Stimulated activated CD8-positive, alpha-beta memory T cell treated with anti-CD3 and anti-CD28 coated beads, Interleukin-4, amount 100 ng/mL, for 4 hours (primary cell): Measurements from ENCODE around the gene KMO.

Experiments used
- DNase-seq, 2 donors: peaks; one replicate each; pipeline ENCODE4 v3.0.0-alpha.2; 2020; ENCODE audit warnings: low read depth in 2 of 2, low spot score in 1 of 2

Gene KMO

DNA sequence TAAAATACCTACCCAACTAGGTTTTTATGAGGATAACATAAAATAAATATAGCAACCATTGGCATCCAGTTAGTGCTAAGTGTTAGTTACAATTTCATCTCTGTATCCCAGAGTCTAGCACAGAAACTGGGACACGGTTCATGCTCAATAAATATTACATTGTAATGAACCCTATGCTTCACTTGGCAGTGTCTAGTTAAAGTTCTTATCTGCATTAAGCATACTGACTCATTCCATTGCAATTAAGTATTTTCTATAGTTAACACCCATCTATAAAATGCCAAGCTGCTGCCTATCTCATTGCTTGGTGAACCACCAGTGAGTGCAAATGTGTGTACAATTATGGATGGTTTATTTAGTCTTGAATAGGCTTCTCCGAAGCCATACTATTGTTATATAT, 92.8 kb downstream of the KMO start:
- no peak for DNase-seq

DNA sequence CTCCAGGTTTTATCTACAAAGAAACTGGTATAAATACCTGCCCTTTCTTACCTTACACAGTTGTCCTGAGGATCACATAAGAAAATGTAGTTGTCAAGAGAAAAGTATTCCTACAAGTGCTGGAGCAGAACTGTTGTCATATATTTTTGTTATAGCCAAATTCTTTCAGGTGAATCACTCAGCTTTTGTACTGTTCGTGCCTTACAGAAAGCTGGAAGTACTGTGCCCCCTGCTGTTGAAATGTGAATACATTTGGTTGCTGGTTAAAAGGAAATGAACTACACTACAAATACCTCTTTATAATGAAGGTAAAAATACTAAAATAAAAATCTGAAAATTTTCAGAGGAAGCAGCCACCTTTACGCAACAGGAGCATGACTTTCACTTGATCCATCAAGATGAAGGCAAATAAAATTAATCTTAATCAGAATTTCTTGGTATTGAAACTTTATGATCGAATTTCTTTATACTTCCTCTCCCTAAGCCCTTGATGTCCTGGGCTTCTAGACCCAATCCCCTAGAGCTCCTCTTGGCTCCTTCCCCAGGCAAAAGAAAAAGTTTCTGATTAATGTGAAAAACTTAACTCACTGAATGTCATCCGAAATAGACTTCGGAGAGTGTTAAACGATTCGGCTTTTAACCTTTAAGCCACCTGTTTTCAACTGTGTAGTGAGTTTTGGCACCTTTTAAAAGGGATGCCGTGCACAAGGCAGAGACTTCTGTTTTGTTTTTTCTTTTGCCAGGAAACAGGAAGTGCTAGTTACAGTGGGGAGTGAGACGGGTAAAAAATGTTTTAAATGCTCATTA, 95.5 kb downstream of the KMO start:
- DNase-seq, result no peak

DNA sequence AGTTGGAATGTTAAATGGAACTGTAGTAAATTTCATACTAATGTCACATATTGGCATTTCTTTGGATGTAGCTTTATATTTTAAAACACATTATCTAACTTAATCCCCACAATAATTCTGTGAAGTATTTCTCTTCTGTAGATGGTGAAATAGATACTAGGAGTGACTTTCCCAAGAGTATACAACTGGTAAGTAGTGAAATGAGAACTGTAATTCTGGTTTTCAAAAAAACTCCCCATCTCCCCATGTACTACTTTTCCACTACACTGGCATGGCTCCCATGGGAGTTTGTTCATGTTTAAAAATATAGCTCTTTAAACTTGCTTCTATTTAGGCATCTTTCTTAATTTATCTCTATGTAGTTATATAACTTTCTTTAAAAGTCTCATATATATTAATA, 97.8 kb downstream of the KMO start:
- no peak for DNase-seq

DNA sequence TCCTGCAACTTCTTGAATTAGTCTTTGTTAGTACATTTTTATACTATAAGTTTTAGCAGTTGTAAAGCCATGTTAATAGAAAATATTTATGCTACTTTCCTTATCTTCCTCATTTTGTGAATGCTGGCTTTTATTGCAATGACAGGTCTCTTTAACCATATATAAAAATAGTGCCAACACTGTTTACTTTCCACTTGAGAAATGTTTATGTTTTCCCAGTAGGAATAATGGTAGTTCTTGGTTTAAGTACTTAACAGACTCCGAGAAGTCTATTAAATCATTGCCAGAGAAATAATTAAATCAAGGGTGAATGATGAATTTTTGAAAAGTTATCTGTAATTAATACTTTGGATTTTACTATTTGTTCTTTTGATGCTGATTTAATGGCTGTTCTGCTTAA, 98.3 kb downstream of the KMO start:
- no peak for DNase-seq

DNA sequence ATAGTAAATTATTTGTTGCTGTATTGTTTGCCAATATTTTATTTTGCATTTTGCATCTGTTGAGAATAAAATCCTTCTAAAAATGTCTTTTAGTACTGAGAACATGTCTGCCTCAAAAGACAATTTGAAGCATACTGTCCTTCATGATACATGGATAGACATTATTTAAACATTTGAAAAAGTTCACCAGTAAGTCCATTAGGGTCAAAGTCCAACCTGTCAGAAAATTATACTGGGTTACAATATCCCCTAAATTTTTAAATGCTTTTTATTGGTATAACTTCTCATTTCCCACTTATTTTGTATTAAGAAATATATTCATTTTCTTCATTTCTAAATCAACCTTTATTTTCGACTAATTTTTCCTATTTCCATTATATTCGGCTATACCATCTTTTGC, 98.7 kb downstream of the KMO start:
- DNase-seq, result no peak

DNA sequence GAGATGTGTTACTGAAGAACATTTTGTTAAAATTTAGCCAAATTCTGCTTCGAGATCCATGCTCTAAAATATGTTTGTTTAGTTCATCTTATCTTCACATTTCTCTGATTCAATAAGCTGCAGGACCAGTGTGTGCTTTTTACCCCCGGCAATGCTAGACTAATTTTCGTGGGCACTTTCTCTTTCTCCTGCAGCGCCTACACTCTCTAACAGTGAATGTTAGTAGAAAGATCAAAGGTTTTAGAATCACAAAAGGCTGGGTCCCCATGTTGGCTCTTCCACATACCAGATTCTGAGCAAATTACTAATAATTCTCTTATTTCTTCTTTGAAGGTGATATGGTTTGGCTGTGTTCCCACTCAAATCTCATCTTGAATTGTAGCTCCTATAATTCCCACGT, 99.5 kb downstream of the KMO start:
- DNase-seq, result no peak

- DNase-seq, result no peak
Measured at GRCh38 chr1:241632987-241633386, 100.8 kb downstream of the KMO start.

GRCh38 chr1:241635556-241636152, 103.5 kb downstream of the KMO start:
- no peak for DNase-seq

GRCh38 chr1:241636291-241636690, 104.1 kb downstream of the KMO start:
- DNase-seq, result no peak

DNA sequence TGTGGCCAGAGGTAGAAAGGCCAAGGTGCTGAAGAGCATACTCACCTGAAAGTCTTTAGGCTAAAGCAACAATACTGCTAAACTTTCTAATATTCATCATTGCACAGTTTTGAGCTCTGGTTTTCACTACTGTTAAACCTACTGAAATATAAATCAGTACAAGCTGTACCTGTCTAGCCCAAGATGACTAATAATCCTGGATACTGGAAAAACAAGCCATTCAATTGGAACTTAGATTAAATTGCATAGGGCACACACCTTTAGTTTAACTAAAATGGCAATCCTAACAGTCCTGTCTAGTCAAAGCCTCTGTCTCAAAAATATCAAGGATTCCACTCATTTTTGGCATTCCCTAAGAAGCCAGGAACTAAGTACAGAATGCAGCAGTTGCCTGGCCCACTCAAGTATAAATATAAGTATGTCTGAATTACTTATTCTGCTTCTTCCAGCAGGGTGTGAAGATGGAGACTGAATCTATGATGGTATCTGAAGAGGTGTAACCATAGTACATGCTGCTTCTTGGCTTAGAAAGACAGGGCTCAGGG, 104.9 kb downstream of the KMO start:
- DNase-seq, result no peak

DNA sequence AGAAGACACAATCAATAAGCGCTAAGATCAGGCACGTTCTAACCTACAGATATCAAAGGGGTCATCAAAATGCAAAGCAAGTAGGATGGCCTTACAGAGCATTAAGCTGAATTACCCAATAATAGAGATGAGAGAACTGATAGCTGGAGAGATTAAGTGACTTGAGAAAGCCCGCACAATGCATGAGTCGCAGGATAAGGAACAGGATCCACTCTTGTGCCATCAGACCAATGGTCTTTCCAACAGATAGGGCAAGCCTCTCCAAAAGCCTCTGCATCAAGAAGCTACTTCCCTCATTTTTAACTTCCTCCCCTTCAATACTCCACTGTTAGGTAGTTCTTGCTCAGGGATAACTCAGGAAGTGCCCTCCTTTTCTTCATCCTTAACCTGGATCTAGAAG, 105.4 kb downstream of the KMO start:
- DNase-seq, result no peak

DNA sequence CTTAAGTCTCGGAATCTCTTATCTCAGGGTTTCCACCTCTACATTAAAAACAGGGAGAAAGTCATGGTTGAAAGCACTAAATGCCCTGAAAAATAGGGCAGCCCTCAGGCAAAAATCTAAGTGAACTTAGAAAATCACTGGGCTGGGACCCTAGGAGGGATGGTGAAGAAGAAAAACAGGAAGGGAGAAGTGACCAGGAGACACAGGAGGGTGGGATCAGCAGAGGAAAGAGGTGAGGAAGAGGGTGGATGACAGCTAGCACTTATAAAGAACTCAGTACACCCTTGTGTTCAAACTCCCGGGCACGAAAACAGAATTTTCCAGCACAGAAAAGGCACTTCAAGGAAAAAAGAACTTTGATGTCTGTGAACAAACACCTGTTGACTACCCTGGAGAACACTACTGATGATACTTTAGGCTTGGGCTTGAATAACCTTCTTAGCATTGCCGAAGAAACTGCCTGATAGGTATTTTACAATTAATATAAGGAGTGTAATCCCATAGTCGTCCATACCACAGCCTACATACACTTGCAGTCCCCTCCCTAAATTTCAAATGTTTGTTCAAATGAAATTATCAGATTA, 106.0 kb downstream of the KMO start:
- no peak for DNase-seq

GRCh38 chr1:241638909-241639622, 106.9 kb downstream of the KMO start:
- no peak for DNase-seq

- DNase-seq, result peak in 1 of 2 donors; percentile 16
Measured at GRCh38 chr1:241639623-241640148, 107.5 kb downstream of the KMO start.

DNA sequence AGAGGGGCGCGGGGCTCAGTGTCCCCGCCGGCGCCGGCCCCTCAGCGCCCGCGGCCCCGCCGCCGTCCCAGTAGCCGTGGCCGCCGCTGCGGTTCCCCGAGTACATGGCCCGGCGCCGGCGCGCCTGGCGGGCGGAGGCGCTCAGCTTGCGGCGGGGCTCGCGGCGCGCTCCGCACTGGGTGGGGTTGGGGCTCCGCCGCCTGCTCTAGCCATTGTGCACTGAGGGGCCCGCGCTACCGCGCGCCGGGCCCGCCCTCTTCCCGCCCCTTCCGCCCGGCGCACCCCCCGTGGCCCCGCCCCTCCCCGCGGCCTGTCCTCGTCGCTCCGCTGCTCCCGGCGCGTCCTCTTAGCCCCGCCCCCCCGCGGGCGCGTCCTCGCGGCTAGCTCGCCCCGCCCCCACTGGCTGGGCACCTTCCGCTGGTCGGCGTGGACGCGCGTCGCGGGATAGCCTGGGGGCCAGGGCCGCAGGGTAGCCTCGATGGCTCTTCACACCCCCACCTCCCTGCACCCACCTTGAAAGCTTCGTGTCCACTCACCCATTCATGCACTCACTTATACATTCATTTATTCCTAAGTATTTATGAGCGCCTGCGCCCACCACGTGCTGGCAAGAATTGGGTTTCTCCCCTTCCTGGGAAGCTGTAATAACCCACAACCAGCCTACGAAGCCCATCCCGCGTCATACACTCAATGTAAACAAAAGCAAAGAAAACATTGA, 108.1 kb downstream of the KMO start, which contains the start of the genes CHML and OPN3:
Gene CHML (minus strand): TSS at position 221 of the 718 bp plus-strand sequence. CDS start 4,603 bp downstream, outside the sequence.
Gene OPN3 (minus strand): TSS at position 221 of the 718 bp plus-strand sequence. CDS start 115 bp downstream, at position 106.
- peak; percentile 81 to 82 for DNase-seq

GRCh38 chr1:241640867-241641622, 108.9 kb downstream of the KMO start:
- DNase-seq, result no peak

GRCh38 chr1:241641773-241642592, 109.8 kb downstream of the KMO start:
- DNase-seq, result no peak

- DNase-seq, result no peak
Measured at GRCh38 chr1:241642593-241642944, 110.4 kb downstream of the KMO start.

DNA sequence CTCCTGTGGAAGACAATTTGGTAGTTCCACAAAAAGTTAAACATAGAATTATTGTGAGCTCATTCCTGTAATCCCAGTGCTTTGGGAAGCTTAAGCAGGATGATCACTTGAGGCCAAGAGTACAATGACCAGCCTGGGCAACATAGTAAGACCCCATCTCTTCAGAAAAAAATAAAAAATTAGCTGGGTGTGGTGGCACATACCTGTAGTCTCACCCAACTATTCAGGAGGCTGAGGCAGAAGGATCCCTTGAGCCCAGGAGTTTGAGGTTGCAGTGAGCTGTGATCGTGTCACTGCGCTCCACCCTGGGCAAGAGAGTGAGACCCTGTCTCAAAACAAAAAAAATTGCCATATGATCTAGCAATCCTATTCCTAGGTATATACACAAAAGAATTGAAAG, 112.1 kb downstream of the KMO start:
- DNase-seq, result no peak
